ENCODE results near the gene CA10.

GRCh38 chr17:51674579-51675255 lies 483.8 kb downstream of the CA10 start:
- TF ChIP-seq CTCF (IDR thresholded peaks at IDR 0.05; ENCODE audit: poor library complexity, severe bottlenecking) (no peak), TAF1 (IDR thresholded peaks at IDR 0.05; ENCODE audit: low read depth) (no peak), POLR2AphosphoS5 (IDR thresholded peaks at IDR 0.05) (no peak), RAD21 (conservative IDR thresholded peaks at IDR 0.05) (no peak), EZH2 (IDR thresholded peaks at IDR 0.05; ENCODE audit: borderline replicate concordance, insufficient read depth, low read length, poor library complexity, severe bottlenecking) (no peak), EP300 (conservative IDR thresholded peaks at IDR 0.05; ENCODE audit: poor library complexity, severe bottlenecking) (no peak), SMC3 (conservative IDR thresholded peaks at IDR 0.05; ENCODE audit: poor library complexity) (no peak), REST (IDR thresholded peaks at IDR 0.05; ENCODE audit: borderline replicate concordance) (no peak), MXI1 (conservative IDR thresholded peaks at IDR 0.05; ENCODE audit: poor library complexity, severe bottlenecking) (no peak)
